Measurements from ENCODE around the gene SMIM1. TPM values are rescaled to one million over a fixed set of nuclear protein-coding genes. Genes with fewer than 3 reads are reported as not detected.

SMIM1 gene
- polyA plus RNA-seq, 1 donor (not counting 4 experiments of a cell fraction or from before 2014, with no cell fraction given) = 0.79 TPM

DNA sequence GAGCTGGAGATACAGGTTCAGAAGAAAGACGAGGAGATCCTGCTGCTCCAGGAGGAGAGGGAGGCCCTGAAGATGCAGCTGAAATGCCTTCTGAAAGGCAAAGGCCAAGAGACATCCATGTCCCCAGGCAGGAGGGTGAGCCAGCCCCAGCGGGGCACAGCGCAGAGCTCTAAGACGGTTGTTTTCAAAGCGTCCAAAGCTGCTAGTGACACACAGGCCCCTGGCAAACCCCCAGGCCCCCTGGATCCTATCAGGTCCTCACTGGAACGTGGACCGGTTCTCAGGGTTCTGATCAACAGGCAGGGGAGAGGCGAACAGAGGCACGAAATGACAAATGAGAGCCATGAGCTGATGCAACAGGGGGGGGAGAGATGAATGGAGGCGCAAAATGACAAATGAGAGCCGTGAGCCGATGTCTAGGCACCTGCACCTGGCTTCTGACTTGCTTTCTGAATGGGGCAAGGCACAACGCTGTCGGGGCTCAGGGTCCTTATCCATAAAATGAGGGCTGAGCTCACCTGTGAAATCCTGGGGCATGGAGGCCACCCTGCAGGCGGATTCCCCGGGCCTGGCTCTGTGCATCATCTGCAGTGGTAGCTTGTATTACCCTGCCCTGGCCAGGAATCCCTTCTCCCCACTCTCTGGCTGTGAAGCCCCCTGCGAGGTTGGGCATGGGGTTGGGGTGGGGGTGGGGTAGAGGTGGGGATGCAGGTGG is 11.1 kb upstream of the SMIM1 start:
- Histone ChIP-seq H3K9ac (ENCODE audit: control insufficient read depth, extremely low read depth, insufficient read depth, low read length) (no peak overlapping the region), H3K9me1 (ENCODE audit: control insufficient read depth, extremely low read depth, insufficient read depth, low read length) (no peaks in the 10 kb centered on the region), H3K27me3 (ENCODE audit: control insufficient read depth, extremely low read depth, insufficient read depth, low read length) (peaks cover 25% of the 10 kb centered on the region), H4K20me1 (ENCODE audit: control insufficient read depth, extremely low read depth, insufficient read depth, low read length) (no peaks in the 10 kb centered on the region), H3K9me3 (ENCODE audit: control insufficient read depth, low read depth, low read length) (peaks cover 2% of the 10 kb centered on the region), H3K36me3 (ENCODE audit: control insufficient read depth in 2 of 2, extremely low read depth in 1 of 2, insufficient read depth in 2 of 2, low read length in 2 of 2) (no peaks in the 10 kb centered on the region), H2AFZ (ENCODE audit: control insufficient read depth, low read length) (no peak overlapping the region), H3K4me1 (ENCODE audit: control insufficient read depth, extremely low read depth, insufficient read depth, low read length) (no peaks in the 10 kb centered on the region), H3K79me2 (ENCODE audit: control insufficient read depth, insufficient read depth, low read length) (no peaks in the 10 kb centered on the region), H3K4me2 (ENCODE audit: control insufficient read depth, extremely low read depth, insufficient read depth, low read depth, low read length) (no peak overlapping the region), H3K4me3 (ENCODE audit: control insufficient read depth in 2 of 3, extremely low read depth in 1 of 3, insufficient read depth in 2 of 3, low read depth in 1 of 3, low read length in 3 of 3) (no peak overlapping the region), H3K27ac (ENCODE audit: control insufficient read depth, insufficient read depth, low read length) (no peak overlapping the region)
- no peak for DNase-seq (ENCODE audit: low read depth, low spot score)
- FAIRE-seq = no peak
- dilution Hi-C loops (cut with MboI; ENCODE audit: extremely low pct_ligation_motif_present, low sequenced_read_pairs) = no loop called here
- TF ChIP-seq EZH2 (IDR thresholded peaks at IDR 0.05; ENCODE audit: low read length) = no peak
- TF ChIP-seq, protein P1, sequence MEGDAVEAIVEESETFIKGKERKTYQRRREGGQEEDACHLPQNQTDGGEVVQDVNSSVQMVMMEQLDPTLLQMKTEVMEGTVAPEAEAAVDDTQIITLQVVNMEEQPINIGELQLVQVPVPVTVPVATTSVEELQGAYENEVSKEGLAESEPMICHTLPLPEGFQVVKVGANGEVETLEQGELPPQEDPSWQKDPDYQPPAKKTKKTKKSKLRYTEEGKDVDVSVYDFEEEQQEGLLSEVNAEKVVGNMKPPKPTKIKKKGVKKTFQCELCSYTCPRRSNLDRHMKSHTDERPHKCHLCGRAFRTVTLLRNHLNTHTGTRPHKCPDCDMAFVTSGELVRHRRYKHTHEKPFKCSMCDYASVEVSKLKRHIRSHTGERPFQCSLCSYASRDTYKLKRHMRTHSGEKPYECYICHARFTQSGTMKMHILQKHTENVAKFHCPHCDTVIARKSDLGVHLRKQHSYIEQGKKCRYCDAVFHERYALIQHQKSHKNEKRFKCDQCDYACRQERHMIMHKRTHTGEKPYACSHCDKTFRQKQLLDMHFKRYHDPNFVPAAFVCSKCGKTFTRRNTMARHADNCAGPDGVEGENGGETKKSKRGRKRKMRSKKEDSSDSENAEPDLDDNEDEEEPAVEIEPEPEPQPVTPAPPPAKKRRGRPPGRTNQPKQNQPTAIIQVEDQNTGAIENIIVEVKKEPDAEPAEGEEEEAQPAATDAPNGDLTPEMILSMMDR (optimal IDR thresholded peaks at IDR 0.05 in 1 of 3, IDR thresholded peaks at IDR 0.05 in 1 of 3, conservative IDR thresholded peaks at IDR 0.05 in 1 of 3; ENCODE audit: extremely low read depth in 1 of 3, insufficient read depth in 2 of 3, low read length in 3 of 3) = no peak

DNA sequence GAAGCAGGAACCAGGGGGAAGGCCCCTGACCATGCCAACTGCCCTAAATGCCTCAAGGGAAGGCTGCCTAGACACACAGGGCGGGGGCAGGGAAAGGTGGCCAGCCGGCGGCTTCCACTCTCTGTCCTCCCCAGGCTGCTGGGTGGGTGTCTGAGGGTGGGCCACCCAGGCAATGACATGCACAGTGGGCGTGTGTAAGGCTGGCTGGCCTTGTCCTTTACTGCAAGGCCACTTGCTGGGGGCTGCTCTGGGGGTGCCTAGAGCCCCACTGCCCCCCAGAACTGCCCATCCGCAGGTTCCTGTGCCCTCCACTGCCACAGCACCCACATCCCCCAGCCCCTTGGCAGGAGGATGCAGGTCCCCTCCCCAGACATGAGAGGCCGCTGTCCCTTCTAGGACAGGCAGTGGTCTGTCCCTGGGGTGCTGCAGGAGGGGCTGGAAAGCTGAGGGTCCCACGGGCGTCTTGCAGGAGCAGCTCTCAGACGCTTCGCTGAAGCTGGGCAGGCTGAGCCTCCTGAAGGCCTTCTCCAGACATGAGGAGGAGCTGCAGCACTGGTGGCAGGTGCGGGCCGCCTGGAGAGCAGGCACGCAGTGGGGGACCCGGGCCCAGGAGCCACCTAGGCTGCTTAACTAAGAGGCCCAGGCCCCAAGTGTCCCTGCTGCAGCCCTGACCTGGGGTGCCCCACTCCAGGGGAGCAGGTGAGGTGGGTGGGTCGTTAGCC is 10.2 kb upstream of the SMIM1 start:
- H3K4me1 ChIP-seq (ENCODE audit: control insufficient read depth, extremely low read depth, insufficient read depth, low read length) = no peaks in the 10 kb centered on the region
- no peak overlapping the region for H3K9ac ChIP-seq (ENCODE audit: control insufficient read depth, extremely low read depth, insufficient read depth, low read length)
- DNase-seq (ENCODE audit: low read depth, low spot score) (no peak), FAIRE-seq (no peak)
- H3K4me3 ChIP-seq (ENCODE audit: control insufficient read depth in 2 of 3, extremely low read depth in 1 of 3, insufficient read depth in 2 of 3, low read depth in 1 of 3, low read length in 3 of 3) = no peak overlapping the region
- no peak overlapping the region for H2AFZ ChIP-seq (ENCODE audit: control insufficient read depth, low read length)
- no peaks in the 10 kb centered on the region for H3K36me3 ChIP-seq (ENCODE audit: control insufficient read depth in 2 of 2, extremely low read depth in 1 of 2, insufficient read depth in 2 of 2, low read length in 2 of 2)
- no peak overlapping the region for H3K4me2 ChIP-seq (ENCODE audit: control insufficient read depth, extremely low read depth, insufficient read depth, low read depth, low read length)
- dilution Hi-C loops (cut with MboI; ENCODE audit: extremely low pct_ligation_motif_present, low sequenced_read_pairs) = no loop called here
- no peaks in the 10 kb centered on the region for H3K79me2 ChIP-seq (ENCODE audit: control insufficient read depth, insufficient read depth, low read length)
- H3K27ac ChIP-seq (ENCODE audit: control insufficient read depth, insufficient read depth, low read length) = no peak overlapping the region
- peaks cover 2% of the 10 kb centered on the region for H3K9me3 ChIP-seq (ENCODE audit: control insufficient read depth, low read depth, low read length)
- no peaks in the 10 kb centered on the region for H3K9me1 ChIP-seq (ENCODE audit: control insufficient read depth, extremely low read depth, insufficient read depth, low read length)
- TF ChIP-seq, protein P1 (optimal IDR thresholded peaks at IDR 0.05 in 1 of 3, IDR thresholded peaks at IDR 0.05 in 1 of 3, conservative IDR thresholded peaks at IDR 0.05 in 1 of 3; ENCODE audit: extremely low read depth in 1 of 3, insufficient read depth in 2 of 3, low read length in 3 of 3) = no peak
- TF ChIP-seq EZH2 (IDR thresholded peaks at IDR 0.05; ENCODE audit: low read length) = no peak
- H4K20me1 ChIP-seq (ENCODE audit: control insufficient read depth, extremely low read depth, insufficient read depth, low read length) = no peaks in the 10 kb centered on the region
- H3K27me3 ChIP-seq (ENCODE audit: control insufficient read depth, extremely low read depth, insufficient read depth, low read length) = peaks cover 25% of the 10 kb centered on the region
